Fibroblast of mammary gland (primary cell): Measurements from ENCODE around the gene ALDH7A1.
"Not testable (repeated sequence)": the region's sequence is repeated elsewhere in the genome, so short reads cannot be mapped to it uniquely, and the experiment has no call there.

Experiments
- DNase-seq: peaks from one replicate; pipeline ENCODE4 v3.0.0-alpha.2; 2010; ENCODE audit warnings: low read depth
- H3K4me3 ChIP-seq: 2 replicates; pipeline ENCODE4 v1.5.1; 2011; ENCODE audit warnings: low read depth, mild to moderate bottlenecking, low read length, moderate library complexity; ENCODE audit not compliant: control insufficient read depth
- CTCF ChIP-seq: conservative IDR thresholded peaks from 2 replicates; pipeline ENCODE4 v1.5.1; 2011; ENCODE audit warnings: low read depth, low read length, inconsistent platforms; ENCODE audit not compliant: control insufficient read depth, insufficient read depth

The ALDH7A1 gene

GRCh38 chr5:126579716-126580115, 15.3 kb downstream of the ALDH7A1 start:
- TF ChIP-seq CTCF, result no peak
- DNase-seq, result no peak
- no peak overlapping the region for H3K4me3 ChIP-seq

- H3K4me3 ChIP-seq, result no peak overlapping the region
- TF ChIP-seq CTCF, result no peak
- no peak for DNase-seq
Measured at GRCh38 chr5:126577415-126577814, 17.6 kb downstream of the ALDH7A1 start.

- H3K4me3 ChIP-seq, result no peak overlapping the region
- TF ChIP-seq CTCF, result no peak
- DNase-seq, result no peak
Measured at GRCh38 chr5:126576974-126577373, 18.0 kb downstream of the ALDH7A1 start.

GRCh38 chr5:126575644-126576043, 19.4 kb downstream of the ALDH7A1 start:
- no peak for TF ChIP-seq CTCF
- DNase-seq, result no peak
- no peak overlapping the region for H3K4me3 ChIP-seq

- no peak for TF ChIP-seq CTCF
- no peak for DNase-seq
- H3K4me3 ChIP-seq, result no peak overlapping the region
Measured at GRCh38 chr5:126568206-126568755, 26.7 kb downstream of the ALDH7A1 start.

GRCh38 chr5:126562823-126563222, 32.2 kb downstream of the ALDH7A1 start:
- TF ChIP-seq CTCF, result no peak
- H3K4me3 ChIP-seq, result no peak overlapping the region
- no peak for DNase-seq

GRCh38 chr5:126561908-126562307, 33.1 kb downstream of the ALDH7A1 start:
- TF ChIP-seq CTCF, result no peak
- peak; percentile 5 for DNase-seq
- no peak overlapping the region for H3K4me3 ChIP-seq

GRCh38 chr5:126555101-126555500, 39.9 kb downstream of the ALDH7A1 start:
- DNase-seq, H3K4me3 ChIP-seq: not testable (repeated sequence)
